Lower leg skin (tissue), 3 donors: ENCODE results near the gene RAB6D.

Source experiments
- CTCF ChIP-seq, 3 donors: fragments of 450-650 bp; IDR thresholded peaks; one replicate each; pipeline ENCODE4 v1.5.1; 2016; ENCODE audit warnings: antibody characterized with exemption in 3 of 3, mild to moderate bottlenecking in 3 of 3, moderate library complexity in 2 of 3
- POLR2A ChIP-seq, 2 donors: fragments of 450-650 bp; IDR thresholded peaks; one replicate each; pipeline ENCODE4 v1.6.1; 2016 to 2017; ENCODE audit warnings: antibody characterized with exemption in 2 of 2, mild to moderate bottlenecking in 1 of 2, moderate library complexity in 1 of 2

- TF ChIP-seq POLR2A (IDR thresholded peaks at IDR 0.05) (no peak), CTCF (IDR thresholded peaks at IDR 0.05) (no peak)
Observed at GRCh38 chr2:131402320-131403039, 38.5 kb upstream of the RAB6D start.
